Measurements from ENCODE around the gene PCNX3. TPM values are rescaled to one million over a fixed set of nuclear protein-coding genes. Genes with fewer than 3 reads are reported as not detected.

Gene PCNX3
- total and polyA plus RNA-seq, 2 of the 13 experiments (the other 11 are each of a cell fraction or from before 2014, with no cell fraction given), result 16.2 to 23.0 TPM

DNA sequence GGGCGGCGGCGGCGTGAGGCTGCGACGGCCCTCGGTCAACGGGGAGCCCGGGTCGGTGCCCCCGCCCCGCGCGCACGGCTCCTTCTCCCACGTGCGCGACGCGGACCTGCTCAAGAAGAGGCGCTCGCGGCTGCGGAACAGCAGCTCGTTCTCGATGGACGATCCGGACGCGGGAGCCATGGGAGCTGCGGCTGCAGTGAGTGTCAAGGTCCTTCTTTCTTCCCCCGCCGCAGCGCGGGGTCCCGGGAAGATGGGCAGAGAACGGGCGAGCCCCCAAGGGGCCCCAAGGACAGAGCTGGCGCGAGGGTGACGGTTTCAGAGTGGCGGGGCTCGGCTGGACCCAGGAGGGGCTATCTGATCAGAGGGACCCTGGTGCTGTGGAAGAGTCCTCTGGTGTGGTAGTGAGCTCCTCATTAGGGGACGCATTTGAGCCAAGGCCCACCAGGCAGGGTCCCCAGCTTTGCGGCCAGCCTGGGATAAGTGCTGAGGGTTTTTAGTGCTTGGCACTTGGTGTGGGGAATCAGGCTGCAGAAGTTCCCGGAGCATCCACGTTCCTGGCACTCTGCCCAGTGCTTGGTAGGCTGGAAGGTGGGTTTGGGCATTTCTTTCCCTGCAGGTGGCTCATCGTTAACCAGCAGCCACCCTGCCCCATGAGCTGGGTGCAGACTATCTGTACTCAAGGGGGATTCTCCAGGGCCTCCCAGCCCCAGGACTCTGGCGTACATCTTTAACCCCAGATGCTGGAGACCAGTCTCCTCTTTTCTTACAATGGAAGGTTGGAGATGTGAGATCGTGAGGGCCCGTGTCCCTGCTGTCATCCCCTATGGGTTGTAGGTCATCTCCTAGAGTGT lies 30.0 kb upstream of the PCNX3 start:
- DNase-seq (ENCODE audit: low spot score), result no peak
- no peaks in the 10 kb centered on the region for H4K20me1 ChIP-seq (ENCODE audit: insufficient read depth, low read length)
- H3K4me2 ChIP-seq (ENCODE audit: low read depth, low read length), result no peak overlapping the region
- H3K36me3 ChIP-seq (replicated peaks in 1 of 2; ENCODE audit: control insufficient read depth in 1 of 2, insufficient read depth in 2 of 2, low read length in 2 of 2), result 0 out of 5 replicates have a peak, but pooled peaks cover 0 to 3% of the 10 kb centered on the region in 2 experiments
- no peak for ATAC-seq
- FAIRE-seq, result no peak
- in situ Hi-C loops (cut with HindIII; ENCODE audit: extremely low pct_ligation_motif_present, low pct_unique_long_range_greater_than_20kb), result loop anchor here (5.0 kb wide), 1 partner anchor 43 kb away; no protein-coding TSS in a partner anchor
- CTCF ChIA-PET (ENCODE audit: low intra/inter-chr PET ratio, low total read pairs), result no interaction called here
- no TSS peak for BruUV-seq (replicated peaks)
- no peak for TF ChIP-seq ZNF326 (CRISPR knock-in tag; IDR thresholded peaks at IDR 0.05; ENCODE audit: borderline replicate concordance)
- TF ChIP-seq ZNF550 (CRISPR knock-in tag; IDR thresholded peaks at IDR 0.05; ENCODE audit: borderline replicate concordance), result no peak
- TF ChIP-seq ZNF337 (CRISPR knock-in tag; IDR thresholded peaks at IDR 0.05; ENCODE audit: borderline replicate concordance, low read depth), result no peak
- H3K9ac ChIP-seq (ENCODE audit: insufficient read depth, low read depth, low read length), result no peak overlapping the region
- intact Hi-C loops (cut with micrococcal nuclease; ENCODE audit: unreplicated experiment), result no loop called here
- no peaks in the 10 kb centered on the region for H3K79me2 ChIP-seq (ENCODE audit: insufficient read depth, low read length)
- H3K27me3 ChIP-seq (ENCODE audit: control insufficient read depth in 1 of 2, insufficient read depth in 2 of 2, low read length in 2 of 2), result no peaks in the 10 kb centered on the region
- 97% methylated on average over 40 of the region's 51 CpGs for WGBS (ENCODE audit: low lambda C conversion rate)
- no peak overlapping the region for H3K4me3 ChIP-seq (replicated peaks in 1 of 3; ENCODE audit: insufficient read depth in 1 of 3, low read depth in 2 of 3, low read length in 3 of 3)
- no peaks in the 10 kb centered on the region for H3K9me3 ChIP-seq (ENCODE audit: low read length)
- peaks cover 33% of the 10 kb centered on the region for H3K4me1 ChIP-seq (ENCODE audit: insufficient read depth, low read length)
- POLR2A ChIA-PET, result interaction anchor here (1.3 to 2.1 kb wide), 3 partner anchors 8 to 11 kb away, joined by 3 to 6 read pairs (median 4); partner anchors contain the start of gene KCNK7
- H2AFZ ChIP-seq (ENCODE audit: low read length), result no peak overlapping the region
- no peak overlapping the region for H3K27ac ChIP-seq (ENCODE audit: extremely low read length, insufficient read depth, low read length)

DNA sequence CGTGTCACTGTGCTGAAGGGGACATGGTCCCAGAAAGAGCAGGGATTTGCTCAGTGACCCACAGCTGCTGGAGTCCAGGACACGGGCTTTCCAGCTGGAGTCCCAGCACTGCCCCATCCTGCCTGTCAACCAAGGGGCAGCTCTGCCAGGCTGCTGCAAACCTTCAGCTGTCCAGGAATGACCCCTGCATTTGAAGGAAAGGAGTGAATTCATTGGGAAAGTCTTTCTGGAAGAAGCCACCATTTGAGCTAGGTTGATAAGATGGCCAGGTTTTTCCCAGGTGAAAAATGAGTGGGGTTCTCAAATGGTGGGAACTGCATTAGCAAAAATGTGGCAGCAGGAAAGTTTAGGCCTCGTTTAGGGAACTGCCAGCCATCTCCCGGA lies 29.3 kb upstream of the PCNX3 start:
- in situ Hi-C loops (cut with HindIII; ENCODE audit: extremely low pct_ligation_motif_present, low pct_unique_long_range_greater_than_20kb), result loop anchor here (5.0 kb wide), 1 partner anchor 44 kb away; no protein-coding TSS in a partner anchor
- H3K9ac ChIP-seq (ENCODE audit: insufficient read depth, low read depth, low read length), result no peak overlapping the region
- TF ChIP-seq RBM22 (optimal IDR thresholded peaks at IDR 0.05; ENCODE audit: low read length) (no peak), ZNF749 (CRISPR knock-in tag; IDR thresholded peaks at IDR 0.05; ENCODE audit: borderline replicate concordance) (no peak), ZNF530 (CRISPR knock-in tag; IDR thresholded peaks at IDR 0.05; ENCODE audit: low read depth) (no peak), ARHGAP35 (CRISPR knock-in tag; IDR thresholded peaks at IDR 0.05; ENCODE audit: borderline replicate concordance) (no peak), HCFC1 (IDR thresholded peaks at IDR 0.05; ENCODE audit: low read depth, low read length) (no peak), TFE3 (CRISPR knock-in tag; IDR thresholded peaks at IDR 0.05) (no peak), ZFP36L2 (CRISPR knock-in tag; IDR thresholded peaks at IDR 0.05) (no peak), ZNF136 (CRISPR knock-in tag; IDR thresholded peaks at IDR 0.05; ENCODE audit: low read depth) (no peak)
- TF ChIP-seq, protein P1, sequence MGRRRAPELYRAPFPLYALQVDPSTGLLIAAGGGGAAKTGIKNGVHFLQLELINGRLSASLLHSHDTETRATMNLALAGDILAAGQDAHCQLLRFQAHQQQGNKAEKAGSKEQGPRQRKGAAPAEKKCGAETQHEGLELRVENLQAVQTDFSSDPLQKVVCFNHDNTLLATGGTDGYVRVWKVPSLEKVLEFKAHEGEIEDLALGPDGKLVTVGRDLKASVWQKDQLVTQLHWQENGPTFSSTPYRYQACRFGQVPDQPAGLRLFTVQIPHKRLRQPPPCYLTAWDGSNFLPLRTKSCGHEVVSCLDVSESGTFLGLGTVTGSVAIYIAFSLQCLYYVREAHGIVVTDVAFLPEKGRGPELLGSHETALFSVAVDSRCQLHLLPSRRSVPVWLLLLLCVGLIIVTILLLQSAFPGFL (CRISPR knock-in tag; IDR thresholded peaks at IDR 0.05), result no peak

More for the DNA sequence above, 29.3 kb upstream of the PCNX3 start:
- no peak overlapping the region for H3K4me2 ChIP-seq (ENCODE audit: low read depth, low read length)
- ChIA-PET CTCF (ENCODE audit: low intra/inter-chr PET ratio, low total read pairs) (no interaction called here), POLR2A (interaction anchor here (1.3 to 2.1 kb wide), 3 partner anchors 9 to 11 kb away, joined by 3 to 6 read pairs (median 4); partner anchors contain the start of gene KCNK7)
- H3K27me3 ChIP-seq (ENCODE audit: control insufficient read depth in 1 of 2, insufficient read depth in 2 of 2, low read length in 2 of 2), result no peaks in the 10 kb centered on the region
- no peak overlapping the region for H3K27ac ChIP-seq (ENCODE audit: extremely low read length, insufficient read depth, low read length)
- BruUV-seq (replicated peaks), result no TSS peak
- intact Hi-C loops (cut with micrococcal nuclease; ENCODE audit: unreplicated experiment), result no loop called here
- no peaks in the 10 kb centered on the region for H3K9me3 ChIP-seq (ENCODE audit: low read length)
- peaks cover 33% of the 10 kb centered on the region for H3K4me1 ChIP-seq (ENCODE audit: insufficient read depth, low read length)
- ATAC-seq (no peak), FAIRE-seq (no peak), DNase-seq (ENCODE audit: low spot score) (no peak)
- H3K4me3 ChIP-seq (replicated peaks in 1 of 3; ENCODE audit: insufficient read depth in 1 of 3, low read depth in 2 of 3, low read length in 3 of 3), result no peak overlapping the region
- 96% methylated on average over 4 of the region's 4 CpGs for WGBS (ENCODE audit: low lambda C conversion rate)
- H3K79me2 ChIP-seq (ENCODE audit: insufficient read depth, low read length), result no peaks in the 10 kb centered on the region
- H3K36me3 ChIP-seq (replicated peaks in 1 of 2; ENCODE audit: control insufficient read depth in 1 of 2, insufficient read depth in 2 of 2, low read length in 2 of 2), result no peaks in the 10 kb centered on the region
- no peak overlapping the region for H2AFZ ChIP-seq (ENCODE audit: low read length)
- H4K20me1 ChIP-seq (ENCODE audit: insufficient read depth, low read length), result no peaks in the 10 kb centered on the region
